ENCODE data around the gene ANKRD26.
"Not testable (repeated sequence)": the region's sequence is repeated elsewhere in the genome, so short reads cannot be mapped to it uniquely, and the experiment has no call there.

The ANKRD26 gene

DNA sequence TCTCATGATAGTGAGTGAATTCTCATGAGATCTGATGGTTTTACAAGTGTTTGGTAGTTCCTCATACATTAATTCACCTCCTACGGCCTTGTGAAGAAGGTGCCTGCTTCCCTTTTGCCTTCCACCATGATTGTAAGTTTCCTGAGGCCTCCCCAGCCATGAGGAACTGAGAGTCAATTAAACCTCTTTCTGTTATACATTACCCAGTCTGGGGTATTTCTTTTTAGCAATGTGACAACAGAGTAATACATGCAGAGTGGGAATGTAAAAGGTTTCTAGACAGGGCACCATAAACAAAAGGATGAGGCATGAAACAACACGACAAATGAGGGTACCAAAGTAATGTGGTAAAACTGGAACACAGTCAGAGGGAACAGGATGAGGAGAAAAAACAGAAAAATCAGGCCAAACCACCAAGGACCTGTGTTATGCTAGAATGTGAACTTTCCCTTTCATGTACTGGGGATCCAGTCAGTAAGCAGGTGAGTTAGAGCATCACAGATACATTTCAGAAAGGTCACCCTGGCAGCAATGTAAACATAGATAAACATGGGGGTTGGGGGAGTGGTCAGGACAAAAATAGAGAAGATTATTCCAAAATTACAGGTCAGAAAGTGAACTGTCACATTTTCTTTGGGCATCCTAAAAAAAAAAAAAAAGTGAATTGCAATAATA is 31.9 kb downstream of the ANKRD26 start:
- TF ChIP-seq, protein P1, sequence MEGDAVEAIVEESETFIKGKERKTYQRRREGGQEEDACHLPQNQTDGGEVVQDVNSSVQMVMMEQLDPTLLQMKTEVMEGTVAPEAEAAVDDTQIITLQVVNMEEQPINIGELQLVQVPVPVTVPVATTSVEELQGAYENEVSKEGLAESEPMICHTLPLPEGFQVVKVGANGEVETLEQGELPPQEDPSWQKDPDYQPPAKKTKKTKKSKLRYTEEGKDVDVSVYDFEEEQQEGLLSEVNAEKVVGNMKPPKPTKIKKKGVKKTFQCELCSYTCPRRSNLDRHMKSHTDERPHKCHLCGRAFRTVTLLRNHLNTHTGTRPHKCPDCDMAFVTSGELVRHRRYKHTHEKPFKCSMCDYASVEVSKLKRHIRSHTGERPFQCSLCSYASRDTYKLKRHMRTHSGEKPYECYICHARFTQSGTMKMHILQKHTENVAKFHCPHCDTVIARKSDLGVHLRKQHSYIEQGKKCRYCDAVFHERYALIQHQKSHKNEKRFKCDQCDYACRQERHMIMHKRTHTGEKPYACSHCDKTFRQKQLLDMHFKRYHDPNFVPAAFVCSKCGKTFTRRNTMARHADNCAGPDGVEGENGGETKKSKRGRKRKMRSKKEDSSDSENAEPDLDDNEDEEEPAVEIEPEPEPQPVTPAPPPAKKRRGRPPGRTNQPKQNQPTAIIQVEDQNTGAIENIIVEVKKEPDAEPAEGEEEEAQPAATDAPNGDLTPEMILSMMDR (IDR thresholded peaks at IDR 0.05; ENCODE audit: control insufficient read depth, extremely low read depth, insufficient read depth): no peak
- no peak overlapping the region for H3K4me3 ChIP-seq (ENCODE audit: low read depth, low read length)
- DNase-seq (ENCODE audit: low read depth): no peak

DNA sequence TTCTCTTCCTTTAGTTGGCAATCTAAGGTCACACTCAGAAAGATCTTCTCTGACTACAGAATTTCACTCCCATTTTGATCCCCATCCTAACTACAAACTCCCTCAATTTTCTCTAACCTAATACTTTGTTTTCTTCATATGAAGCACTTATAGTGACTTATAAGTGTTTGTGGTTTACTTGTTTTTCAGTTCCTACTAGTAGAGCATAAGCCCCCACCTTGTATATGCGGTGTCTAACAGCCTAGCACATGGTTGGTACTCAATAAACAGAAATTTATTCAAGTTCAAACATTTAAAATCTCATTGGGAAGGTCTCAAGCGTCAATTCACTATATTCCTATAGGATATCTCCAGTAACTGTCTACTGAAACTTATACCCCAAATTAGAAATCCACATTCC is 35.2 kb downstream of the ANKRD26 start:
- no peak overlapping the region for H3K4me3 ChIP-seq (ENCODE audit: low read depth, low read length)
- TF ChIP-seq, protein P1 (IDR thresholded peaks at IDR 0.05; ENCODE audit: control insufficient read depth, extremely low read depth, insufficient read depth): no peak
- no peak for DNase-seq (ENCODE audit: low read depth)

DNA sequence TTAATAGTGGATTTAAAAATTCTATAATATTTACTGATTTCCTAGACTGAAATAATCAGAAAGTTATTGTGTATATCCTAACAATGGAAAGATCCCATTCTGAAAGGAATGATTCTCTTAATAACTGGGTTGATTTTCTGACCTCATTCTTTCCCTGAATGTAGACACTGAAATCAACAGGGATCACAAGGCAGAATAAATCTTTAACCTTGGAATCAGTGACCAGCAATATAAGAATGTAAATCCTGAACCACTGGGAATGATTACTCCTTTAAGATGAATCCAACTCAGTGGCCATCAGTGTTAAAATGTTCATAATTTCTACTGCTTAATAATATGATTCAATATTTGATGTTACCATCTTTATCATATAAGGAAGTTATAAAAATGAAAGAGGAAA is 47.6 kb downstream of the ANKRD26 start:
- H3K4me3 ChIP-seq (ENCODE audit: low read depth, low read length): no peak overlapping the region
- no peak for DNase-seq (ENCODE audit: low read depth)
- TF ChIP-seq, protein P1 (IDR thresholded peaks at IDR 0.05; ENCODE audit: control insufficient read depth, extremely low read depth, insufficient read depth): no peak

DNA sequence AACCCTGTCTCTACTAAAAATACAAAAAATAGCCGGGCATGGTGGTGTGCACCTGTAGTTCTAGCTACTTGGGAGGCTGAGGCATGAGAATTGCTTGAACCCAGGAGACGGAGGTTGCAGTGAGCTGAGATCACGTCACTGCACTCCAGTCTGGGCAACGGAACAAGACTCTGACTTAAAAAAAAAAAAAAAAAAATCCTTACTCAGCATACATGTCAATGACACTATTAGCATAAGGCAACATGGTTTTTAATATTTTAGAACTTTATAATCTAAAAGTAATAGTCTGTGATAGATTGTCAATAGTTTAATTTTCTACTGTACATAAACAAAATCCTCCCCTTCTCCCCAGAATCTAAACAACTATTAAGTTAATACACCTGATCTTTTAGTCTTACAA is 55.0 kb downstream of the ANKRD26 start:
- not testable (repeated sequence) for DNase-seq (ENCODE audit: low read depth); H3K4me3 ChIP-seq (ENCODE audit: low read depth, low read length)

DNA sequence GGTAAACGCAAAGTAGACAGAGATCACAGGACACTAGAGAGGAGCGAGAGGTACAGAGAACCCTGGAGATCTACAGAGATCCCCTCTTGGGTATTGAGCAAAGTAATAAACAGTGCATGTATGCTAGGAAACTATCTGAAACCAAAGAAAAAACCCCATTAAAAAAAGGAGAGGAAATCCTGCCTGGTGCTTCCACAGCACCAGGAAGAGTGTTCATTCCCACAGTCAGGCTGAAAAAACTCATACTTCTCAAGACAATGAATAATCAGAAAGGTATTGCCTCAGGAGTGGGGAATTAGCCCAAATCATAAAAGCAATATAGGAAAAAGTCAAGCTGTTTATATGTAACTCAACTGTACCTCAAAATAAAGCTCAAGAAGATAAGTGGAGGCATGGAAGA is 59.1 kb downstream of the ANKRD26 start:
- no peak overlapping the region for H3K4me3 ChIP-seq (ENCODE audit: low read depth, low read length)
- no peak for DNase-seq (ENCODE audit: low read depth)
- TF ChIP-seq, protein P1 (IDR thresholded peaks at IDR 0.05; ENCODE audit: control insufficient read depth, extremely low read depth, insufficient read depth): no peak

DNA sequence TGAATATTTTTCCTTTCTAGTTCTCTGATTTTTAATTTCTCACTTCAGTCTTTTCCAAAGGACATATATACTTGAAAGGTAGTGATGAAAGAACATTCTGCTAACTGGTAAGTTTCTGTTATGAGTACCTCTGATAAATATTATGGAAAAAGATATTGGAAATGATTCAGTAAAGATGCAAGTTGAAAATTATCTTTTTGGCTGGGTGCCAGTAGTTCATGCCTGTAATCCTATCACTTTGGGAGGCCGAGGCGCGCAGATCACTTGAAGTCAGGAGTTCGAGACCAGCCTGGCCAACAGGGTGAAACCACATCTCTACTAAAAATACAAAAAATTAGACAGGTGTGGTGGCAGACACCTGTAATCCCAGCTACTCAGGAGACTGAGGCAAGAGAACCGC is 62.1 kb downstream of the ANKRD26 start:
- DNase-seq (ENCODE audit: low read depth): no peak
- TF ChIP-seq, protein P1 (IDR thresholded peaks at IDR 0.05; ENCODE audit: control insufficient read depth, extremely low read depth, insufficient read depth): no peak
- H3K4me3 ChIP-seq (ENCODE audit: low read depth, low read length): no peak overlapping the region

DNA sequence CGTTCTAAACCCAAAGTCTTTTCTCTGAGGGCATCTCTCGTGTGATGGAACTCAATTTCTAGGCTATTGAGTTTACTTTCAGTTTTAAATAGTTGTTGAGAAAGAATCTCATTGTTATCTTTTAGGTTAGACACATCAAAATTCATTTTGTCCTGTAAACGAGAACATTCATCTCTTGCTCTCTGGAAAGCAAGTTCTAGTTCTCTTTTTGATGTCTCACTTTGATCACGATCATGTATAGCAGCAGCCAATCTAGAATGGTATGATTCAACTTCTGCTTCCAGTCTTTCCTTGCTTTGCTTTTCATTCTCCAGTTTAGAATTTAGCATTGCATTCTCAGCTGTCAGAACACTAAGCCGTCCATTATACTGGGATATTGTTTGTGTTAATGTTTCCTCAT is 65.1 kb downstream of the ANKRD26 start:
- TF ChIP-seq, protein P1 (IDR thresholded peaks at IDR 0.05; ENCODE audit: control insufficient read depth, extremely low read depth, insufficient read depth): no peak
- no peak overlapping the region for H3K4me3 ChIP-seq (ENCODE audit: low read depth, low read length)
- no peak for DNase-seq (ENCODE audit: low read depth)
